ELF-1 (cell line): ENCODE measurements around the gene PKP1.
"Not testable (repeated sequence)": the region's sequence is repeated elsewhere in the genome, so short reads cannot be mapped to it uniquely, and the experiment has no call there.

Source experiments
- DNase-seq: peaks from one replicate; pipeline ENCODE4 v3.0.0-alpha.2; 2016; ENCODE audit warnings: low read depth, low spot score

PKP1 gene, protein sequence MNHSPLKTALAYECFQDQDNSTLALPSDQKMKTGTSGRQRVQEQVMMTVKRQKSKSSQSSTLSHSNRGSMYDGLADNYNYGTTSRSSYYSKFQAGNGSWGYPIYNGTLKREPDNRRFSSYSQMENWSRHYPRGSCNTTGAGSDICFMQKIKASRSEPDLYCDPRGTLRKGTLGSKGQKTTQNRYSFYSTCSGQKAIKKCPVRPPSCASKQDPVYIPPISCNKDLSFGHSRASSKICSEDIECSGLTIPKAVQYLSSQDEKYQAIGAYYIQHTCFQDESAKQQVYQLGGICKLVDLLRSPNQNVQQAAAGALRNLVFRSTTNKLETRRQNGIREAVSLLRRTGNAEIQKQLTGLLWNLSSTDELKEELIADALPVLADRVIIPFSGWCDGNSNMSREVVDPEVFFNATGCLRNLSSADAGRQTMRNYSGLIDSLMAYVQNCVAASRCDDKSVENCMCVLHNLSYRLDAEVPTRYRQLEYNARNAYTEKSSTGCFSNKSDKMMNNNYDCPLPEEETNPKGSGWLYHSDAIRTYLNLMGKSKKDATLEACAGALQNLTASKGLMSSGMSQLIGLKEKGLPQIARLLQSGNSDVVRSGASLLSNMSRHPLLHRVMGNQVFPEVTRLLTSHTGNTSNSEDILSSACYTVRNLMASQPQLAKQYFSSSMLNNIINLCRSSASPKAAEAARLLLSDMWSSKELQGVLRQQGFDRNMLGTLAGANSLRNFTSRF

DNA sequence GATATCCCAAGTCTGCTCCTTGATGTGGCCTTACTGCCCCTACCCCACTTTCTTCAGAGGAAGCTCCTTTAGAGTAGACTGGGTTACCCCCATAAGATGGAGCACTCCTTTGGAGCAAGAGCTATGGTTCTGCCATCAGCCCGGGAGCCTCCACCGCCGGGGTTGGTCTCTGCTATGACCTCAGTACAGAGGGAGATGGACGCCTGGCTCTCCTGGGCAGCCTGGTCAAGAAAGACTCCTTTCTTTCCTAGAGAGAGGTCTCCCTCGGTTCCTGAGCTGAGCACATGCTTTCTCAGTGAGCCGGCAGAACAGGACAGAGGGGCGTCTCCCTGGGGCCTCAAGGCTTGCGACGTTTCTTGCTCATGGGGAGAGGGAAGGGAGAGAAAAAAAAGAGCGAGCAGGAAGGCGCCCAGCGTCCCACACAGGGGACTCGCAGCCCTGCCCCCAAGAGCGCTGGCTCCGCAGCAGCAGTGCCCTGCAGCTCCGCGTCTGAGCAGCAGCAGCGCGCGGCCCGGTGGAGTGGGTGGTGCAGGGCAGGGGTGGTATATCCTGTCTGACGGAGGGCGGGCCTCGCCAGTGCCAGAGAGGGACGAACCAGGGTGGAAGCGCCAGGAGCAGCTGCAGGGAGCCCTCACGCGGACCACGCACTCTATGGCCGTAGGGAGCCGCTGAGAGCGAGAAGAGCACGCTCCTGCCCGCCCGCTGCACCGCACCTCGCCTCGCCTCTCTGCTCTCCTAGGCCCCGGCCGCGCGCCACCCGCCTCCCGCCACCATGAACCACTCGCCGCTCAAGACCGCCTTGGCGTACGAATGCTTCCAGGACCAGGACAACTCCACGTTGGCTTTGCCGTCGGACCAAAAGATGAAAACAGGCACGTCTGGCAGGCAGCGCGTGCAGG, at the start of gene PKP1:
TSS of gene PKP1 (plus strand) at position 576 of the 899 bp plus-strand sequence. CDS start at position 773, 197 bp downstream.
- DNase-seq: peak; percentile 62

DNA sequence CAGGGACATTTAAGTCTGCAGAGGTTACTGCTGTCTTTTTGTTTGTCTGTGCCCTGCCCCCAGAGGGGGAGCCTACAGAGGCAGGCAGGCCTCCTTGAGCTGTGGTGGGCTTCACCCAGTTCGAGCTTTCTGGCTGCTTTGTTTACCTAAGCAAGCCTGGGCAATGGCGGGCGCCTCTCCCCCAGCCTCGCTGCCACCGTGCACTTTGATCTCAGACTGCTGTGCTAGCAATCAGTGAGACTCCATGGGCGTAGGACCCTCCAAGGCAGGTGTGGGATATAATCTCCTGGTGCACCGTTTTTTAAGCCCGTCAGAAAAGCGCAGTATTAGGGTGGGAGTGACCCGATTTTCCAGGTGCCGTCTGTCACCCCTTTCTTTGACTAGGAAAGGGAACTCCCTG, 43.7 kb upstream of the PKP1 start:
- DNase-seq: not testable (repeated sequence)

DNA sequence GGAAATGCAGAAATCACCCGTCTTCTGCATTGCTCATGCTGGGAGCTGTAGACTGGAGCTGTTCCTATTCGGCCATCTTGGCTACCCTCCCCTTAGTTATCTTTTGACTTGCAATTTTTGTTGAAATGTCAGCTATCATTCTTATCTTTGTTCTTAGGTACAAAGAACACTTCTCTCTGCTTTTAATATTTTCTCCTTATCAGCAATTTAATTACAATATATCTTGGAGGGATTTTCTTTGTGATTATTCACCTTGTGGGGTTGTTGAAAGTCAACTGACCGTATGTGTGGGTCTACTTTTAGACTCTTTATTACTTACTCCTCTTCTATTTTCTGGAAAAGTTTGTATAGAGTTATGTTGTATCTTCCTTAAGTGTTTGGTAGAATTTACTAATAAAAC, 43.1 kb upstream of the PKP1 start:
- no peak for DNase-seq

DNA sequence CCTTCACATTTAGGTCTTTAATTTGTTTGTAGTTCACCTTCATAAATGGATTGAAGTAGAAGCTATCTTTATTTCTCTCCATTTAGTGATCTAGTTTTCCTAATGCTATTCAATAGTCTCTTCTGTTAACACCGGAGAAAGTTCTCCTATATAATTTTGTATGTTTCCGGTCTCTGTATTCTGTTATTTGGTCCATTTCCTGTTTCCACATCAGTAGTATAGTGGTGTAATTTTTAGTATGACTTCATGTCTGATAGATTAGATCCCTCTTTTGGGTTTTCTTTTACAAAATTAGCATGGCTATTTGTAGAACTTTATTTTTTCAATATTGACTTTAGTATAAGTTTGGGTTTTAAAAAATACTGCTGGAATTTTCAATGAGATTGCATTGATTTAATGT, 41.6 kb upstream of the PKP1 start:
- no peak for DNase-seq

DNA sequence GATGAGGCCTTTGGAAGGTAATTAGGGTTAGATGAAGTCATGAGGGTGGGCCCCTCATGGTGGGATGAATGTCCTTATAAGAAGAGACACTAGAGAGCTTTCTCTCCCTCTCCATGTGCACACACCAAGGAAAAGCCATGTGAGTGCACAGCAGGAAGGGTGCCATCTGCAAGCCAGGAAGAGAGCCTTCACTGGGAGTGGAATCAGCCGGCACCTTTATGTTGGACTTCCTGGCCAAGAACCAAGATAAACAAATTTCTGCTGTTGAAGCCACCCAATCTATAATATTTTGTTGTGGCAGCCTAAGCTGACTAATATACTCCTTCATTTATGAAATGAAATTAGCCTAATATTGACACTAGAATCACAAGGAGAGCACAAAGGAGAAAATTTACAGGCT, 38.2 kb upstream of the PKP1 start:
- DNase-seq: no peak

DNA sequence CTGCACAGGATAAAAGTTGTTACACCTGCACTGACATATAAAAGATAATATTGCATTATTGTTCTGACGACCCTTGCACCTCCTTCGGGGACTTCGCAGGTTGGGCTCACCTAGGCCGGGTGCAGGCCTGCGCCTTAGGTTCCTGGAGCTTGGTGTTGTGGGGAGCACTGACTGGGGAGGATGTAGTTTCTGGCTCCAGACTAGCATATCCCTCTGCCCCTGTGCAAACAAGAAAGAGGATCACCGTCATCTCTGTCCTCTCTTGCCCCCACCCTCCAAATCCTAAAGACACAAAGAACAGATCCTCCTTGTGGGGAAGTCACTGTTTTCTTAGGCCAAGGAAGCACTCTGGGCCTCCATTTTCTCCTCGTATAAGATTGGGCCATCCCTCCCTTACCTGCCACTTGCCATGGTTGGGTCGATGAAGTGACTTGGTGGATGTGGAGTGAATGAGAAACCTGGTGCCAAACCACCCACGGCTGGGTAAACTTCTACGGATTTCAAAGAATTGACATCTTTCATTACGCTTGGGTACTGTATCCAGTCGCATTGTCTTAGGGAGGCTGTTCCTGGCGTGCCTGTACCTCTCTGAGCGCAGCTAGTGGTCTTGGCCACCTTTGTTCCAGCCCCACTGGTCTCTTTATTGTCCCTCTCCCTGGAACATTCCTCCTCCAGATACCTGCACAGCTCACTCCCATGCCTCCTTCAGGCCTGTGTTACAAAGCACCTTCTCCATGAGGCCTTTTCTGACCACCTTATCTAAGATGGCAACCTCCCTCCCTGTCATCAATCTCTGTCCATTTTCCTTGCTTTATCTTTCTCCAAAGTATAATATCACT, 34.4 kb upstream of the PKP1 start:
- DNase-seq: no peak

DNA sequence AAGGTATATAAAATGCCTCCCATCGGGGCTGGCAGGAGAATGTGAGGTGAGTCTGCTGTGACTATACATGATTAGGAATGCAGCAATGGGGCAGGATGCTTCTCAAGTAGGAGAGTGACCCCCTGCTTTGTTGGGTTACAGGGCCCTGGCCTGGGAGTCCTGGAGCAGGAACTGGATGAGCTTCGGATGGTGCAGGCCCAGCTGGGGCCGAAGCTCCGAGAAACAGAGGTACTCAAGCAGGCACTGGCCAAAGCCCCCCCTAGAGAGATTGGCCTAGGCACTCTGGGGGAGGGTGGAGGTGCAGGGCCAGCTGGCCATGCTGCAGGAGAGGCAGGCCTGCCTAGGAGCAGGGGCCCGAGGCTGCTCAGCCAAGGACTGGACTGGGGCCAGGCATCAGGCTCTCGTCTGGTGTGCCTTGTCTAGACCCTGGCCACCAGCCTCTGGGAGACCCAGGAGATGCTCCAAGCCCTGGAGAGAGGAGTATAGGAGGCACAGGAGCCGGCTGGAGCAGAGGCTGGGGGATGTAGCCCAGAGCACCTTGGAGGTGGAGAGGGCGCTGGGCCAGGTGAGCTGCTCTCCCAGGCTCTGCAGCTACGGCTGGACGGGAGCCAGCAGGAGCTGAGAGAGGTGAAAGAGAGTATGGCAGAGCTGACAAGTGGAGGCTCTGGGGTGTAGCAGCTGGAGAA, 32.8 kb upstream of the PKP1 start:
- DNase-seq: no peak

DNA sequence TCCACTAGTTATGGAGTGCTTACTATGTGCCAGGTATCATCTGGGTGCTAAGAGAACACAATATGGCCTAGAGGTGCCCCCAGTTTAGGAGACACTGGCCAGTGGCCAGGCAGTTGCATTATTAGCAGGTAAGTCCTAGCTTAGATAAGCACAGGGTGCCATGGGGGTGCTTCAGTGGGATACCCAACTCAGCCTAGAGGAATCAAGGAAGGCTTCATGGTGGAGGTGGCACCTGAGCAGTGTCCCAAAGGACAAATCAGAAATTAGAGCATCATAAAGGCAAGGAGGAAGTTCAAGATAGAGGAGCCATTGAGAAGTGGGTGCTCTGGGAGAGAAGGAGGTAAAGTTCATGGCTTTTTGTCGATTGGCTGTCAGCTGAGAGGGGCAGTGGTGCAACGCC, 31.9 kb upstream of the PKP1 start:
- no peak for DNase-seq

DNA sequence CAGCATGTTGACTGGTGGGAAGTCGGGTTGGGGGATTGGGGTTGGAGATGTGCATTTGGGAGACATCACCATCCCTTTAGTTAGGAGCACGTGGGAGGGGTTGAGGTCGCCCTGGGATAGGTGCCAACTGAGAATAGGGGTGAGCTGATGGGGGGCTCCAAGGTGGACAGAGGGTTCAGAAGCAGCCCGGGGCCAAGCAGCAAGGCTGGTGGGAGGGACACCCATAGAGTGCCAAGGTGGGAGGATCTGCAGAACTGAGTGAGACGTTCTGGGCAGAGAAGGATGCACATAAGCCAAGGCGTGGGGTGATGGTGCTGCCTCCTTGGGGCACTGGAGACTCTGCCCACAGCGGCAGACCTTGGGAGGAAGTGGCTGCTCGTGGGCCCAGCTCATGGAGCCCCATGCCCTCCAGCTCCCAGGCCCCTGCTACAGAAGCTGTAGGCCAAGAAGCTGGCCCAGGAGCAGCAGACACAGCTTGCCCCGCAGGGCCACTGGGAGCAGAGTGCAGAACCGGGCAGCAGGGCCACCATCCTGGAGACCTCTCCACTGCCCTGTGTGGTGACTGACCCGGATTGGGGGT, 31.4 kb upstream of the PKP1 start:
- DNase-seq: no peak

DNA sequence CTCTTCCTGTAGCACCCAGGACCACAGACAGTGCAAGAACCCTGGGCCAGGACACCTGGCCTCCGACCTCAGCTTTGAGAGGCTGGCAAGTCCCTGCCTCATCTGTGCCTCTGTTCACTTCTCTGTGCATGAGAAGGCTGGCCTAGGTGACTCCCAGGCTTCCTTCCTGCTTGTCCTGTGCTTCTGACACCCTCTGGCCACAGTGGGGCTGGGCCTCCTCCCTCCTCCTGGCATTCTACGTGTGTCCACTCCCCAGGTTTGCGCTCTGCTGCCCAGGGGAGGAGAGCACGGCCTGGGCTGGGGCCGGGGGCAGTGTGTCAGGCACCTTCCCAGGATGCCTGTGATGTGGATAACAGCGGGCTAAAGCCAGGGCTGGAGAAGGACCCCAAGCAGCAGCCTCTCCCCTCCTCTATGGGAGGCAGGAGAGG, 30.3 kb upstream of the PKP1 start:
- DNase-seq: no peak

DNA sequence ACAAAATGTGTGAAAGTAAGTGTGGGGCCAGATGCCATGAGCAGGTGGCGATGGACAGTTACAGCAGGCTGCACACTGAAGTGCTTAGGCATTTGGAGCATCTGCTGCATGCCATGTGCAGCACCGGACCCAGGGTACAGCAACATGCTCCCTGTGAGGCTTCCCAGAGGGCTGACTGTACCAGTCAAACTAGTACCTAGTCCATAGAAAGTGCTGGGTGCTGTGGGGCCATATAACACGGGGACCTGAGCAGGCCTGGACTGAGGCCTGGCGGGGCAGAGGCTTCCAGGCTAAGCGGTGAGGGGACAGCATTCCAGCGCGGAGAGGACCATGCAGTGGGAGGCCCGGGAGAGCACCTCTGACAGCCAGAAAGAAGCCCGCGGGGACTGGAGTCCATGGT, 29.9 kb upstream of the PKP1 start:
- peak; percentile 41 for DNase-seq

DNA sequence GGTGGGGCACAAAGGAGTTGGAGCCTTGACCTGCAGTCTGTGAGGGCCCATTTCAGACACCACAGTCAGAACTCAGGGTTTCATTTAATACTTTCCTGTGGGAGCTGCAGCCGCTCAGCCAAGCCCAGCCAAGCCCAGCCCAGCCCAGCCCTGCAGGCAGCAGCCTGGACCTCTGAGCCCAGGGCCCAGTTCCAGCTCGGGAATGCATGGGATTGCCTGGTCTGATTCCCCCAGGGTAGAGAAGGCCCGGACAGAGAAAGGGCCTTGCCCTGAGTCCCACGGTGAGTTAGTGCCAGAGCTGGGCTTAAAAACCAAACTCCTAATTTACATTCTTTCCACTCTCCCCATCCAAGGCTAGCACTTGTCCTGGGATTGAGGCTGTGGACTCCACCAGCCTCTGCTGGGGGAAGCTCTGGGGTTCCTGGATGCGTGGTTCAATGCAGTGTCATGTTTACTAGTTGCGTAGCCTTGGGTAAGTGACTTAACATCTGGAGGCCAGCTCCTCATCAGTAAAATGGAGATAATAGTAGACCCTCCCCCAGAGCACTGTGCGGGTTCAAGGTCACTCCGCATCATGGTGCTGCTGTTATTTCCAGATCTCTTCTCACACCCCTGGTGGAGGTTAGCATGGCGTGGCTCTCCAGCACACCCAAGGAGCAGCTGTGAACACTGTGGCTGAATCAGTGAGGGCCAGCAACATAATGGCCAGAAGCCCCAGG, 29.2 kb upstream of the PKP1 start:
- peak; percentile 77 for DNase-seq

DNA sequence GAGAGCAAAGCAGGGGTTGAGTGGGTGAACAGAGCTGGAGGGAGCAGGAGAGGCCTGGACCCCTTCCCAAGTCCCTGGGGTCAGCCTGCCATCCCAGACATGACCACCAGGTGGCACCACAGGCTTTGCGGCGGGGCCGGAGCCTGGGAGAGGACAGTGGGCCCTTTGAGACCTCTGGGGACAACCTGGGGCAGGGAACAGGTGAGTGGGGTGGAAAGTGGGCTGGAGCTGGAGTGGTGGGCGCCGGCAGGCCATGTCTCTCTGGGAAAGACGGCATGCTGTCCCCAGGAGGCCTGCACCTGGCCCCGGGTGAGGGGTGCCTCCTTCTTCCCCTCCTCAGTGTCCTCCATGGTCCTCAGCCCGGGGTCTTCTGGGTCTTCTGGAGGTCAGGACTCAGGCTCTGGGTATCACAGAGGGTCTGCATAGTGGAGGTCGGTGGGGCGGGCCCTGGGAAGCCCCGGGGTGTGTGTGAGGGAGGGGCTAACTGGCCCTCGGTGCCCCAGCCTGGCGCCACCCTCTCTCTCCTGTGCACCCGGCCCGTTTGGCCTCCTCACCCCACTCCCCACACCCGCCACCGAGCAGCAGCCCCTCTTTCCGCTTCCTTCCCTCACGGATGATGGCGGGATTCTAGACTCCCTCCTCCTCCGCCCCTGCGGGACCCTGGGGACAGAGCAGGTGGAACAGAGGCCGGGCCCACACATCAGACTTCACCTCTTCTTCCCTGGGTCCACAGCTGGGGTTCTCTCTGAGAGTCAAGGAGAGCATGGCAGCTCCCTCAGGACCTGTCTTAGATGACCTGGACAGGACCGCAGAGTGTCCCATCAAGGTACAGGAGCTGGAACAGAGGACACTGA, 28.5 kb upstream of the PKP1 start:
- peak; percentile 90 for DNase-seq

DNA sequence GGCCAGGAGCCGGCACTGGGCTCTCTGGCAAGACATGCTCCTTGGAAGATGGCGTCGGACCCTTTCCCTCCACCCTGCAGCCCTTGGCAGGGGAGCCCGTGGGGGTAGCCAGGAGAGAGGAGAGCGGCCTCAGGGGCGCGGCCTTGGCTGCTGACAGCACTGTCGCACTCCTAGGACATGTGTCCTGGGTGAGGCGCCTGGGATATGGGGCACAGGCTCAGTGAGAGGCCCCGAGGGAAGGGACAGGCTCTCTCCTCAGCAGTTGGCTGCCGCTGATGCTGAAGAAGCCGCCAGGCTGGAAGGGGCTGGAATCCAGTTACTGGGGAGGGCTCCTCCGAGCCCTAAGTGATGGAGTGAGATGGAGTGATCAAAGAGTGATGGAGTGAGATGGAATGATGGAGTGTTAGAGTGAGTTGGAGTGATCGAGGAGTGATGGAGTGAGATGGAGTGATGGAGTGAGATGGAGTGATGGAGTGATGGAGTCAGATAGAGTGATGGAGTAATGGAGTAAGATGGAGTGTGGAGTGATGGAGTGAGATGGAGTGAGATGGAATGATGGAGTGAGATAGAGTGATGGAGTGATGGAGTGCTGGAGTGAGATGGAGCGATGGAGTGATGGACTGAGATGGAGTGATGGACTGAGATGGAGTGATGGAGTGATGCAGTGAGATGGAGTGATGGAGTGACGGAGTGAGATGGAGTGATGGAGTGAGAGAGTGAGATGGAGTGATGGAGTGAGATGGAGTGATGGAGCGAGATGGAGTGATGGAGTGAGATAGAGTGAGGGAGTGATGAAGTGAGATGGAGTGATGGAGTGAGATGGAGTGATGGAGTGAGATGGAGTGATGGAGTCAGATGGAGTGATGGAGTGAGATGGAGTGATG, 27.6 kb upstream of the PKP1 start:
- DNase-seq: no peak

DNA sequence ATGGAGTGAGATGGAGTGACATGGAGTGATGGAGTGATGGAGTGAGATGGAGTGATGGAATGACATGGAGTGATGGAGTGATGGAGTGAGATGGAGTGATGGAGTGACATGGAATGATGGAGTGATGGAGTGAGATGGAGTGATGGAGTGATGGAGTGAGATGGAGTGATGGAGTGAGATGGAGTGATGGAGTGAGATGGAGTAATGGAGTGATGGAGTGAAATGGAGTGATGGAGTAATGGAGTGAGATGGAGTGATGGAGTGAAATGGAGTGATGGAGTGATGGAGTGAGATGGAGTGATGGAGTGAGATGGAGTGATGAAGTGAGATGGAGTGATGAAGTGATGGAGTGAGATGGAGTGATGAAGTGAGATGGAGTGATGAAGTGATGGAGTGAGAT, 25.2 kb upstream of the PKP1 start:
- DNase-seq: not testable (repeated sequence)

DNA sequence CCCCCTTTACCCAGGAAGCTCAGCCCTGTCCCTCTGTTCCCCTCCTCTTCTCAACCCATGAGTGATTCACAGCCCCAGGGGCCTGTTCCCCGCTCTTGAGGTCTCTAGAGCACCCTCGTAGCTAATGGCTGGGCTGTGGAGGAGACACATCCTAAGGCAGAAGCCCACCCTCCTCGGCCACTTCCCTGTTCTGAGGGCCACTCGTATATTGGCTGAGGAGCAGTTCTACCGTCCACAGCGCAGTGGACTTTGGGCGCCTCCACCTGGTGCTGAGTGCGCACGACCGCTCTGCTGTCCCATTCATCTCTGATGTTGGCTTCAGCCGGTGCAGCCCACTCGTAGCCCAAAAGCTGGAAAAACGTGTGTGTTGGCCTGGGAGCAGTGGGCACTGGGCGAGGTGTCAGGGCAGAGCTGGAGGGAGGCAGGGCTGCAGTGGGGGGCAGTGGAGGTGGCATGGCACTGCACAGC, 24.5 kb upstream of the PKP1 start:
- no peak for DNase-seq

DNA sequence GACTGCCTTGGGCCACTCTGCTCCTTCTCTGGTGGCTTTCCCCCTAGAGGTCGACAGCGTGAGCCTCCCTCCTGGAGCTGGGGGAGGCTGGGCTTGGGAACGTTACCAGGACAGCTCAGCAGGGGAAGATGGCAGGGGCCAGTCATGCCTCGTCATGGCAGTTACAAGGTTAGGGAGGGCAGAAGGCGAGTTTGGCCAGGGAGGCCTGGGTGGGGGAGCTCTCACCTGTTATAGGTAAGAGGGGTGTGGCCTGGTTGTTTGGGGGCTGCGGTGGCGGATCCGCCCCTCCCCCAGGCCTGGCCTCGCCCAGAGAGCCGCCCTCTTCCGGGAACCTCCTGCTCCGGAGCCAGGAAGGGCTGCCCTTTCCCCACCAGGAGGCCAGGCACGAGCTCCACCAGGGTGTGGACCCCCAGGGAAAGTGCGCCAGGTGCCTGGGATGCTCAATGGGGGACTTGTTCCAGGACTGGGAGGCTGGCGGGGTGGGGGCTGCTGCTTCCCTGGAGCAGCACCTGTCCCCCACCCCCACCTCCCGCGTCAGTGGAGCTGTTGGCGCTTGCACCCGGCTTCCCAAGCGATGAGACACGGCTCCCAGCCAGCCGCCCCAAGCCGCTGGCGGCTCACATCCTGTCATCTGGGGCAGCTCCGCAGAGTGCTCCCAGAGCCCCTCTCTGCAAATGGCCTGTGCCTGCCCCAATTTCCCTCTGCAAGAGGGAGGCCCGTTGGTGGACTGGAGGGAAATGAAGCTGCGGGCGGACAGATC, 23.6 kb upstream of the PKP1 start:
- DNase-seq: peak; percentile 68
